Measurements from ENCODE around the gene CDC23. TPM values are rescaled to one million over a fixed set of nuclear protein-coding genes. Genes with fewer than 3 reads are reported as not detected.
"Not testable (repeated sequence)": the region's sequence is repeated elsewhere in the genome, so short reads cannot be mapped to it uniquely, and the experiment has no call there.

The CDC23 gene
- polyA plus RNA-seq (2013) = 24.6 TPM

DNA sequence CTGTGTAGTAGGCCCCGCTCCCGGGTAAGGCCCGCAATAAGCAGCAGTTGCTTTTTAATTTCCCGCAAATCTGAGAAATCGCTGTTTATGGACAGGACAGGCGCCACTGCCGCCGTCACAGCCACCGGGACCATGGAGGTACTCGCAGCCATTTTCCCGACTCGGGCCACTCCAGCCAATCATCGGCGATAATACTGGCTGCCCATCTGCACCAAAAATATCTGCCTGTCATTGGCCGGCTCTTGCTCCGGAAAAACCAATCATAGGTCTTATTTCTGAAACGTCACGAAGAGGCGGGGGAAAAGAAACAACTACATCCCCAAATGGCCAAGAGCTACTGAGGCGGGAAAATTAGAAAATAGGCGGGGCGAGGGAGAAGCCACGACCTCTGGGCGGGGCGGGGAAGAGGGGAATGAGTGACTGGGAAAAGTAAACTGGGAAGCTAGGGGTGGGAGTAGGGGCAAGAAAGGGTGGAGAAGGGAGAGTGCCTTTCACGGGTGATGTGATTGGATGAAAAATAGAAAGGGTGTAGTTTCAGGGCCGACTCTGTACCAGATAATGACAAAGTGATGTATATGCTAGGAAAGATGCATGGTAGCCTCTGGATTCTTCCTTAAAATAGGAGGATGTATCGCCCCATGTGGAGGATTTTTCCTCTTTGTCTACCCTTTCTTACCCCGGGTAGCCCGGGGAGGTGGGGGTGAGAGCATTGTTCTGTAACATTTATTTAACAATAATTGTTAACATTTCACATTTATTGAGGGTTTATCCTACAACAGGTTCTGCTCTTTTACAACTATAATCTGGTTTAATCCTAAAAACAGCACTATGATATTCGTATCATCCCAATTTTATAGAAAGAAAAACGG, at the start of gene CDC23:
Gene CDC23 (minus strand): TSS at position 163 of the 869 bp plus-strand sequence. CDS start 11 bp downstream, at position 152.
- peaks cover 6 to 20% (median 12%) of the 10 kb centered on the region in 4 experiments for H3K4me1 ChIP-seq (ENCODE audit: control extremely low read depth in 1 of 4, control insufficient read depth in 4 of 4, insufficient read depth in 4 of 4, low read length in 3 of 4)
- peak within 1 kb of the TSS; percentile 94 to 97 for H3K27ac ChIP-seq (ENCODE audit: insufficient read depth in 1 of 2, low read depth in 1 of 2, low read length in 2 of 2, poor library complexity in 1 of 2, severe bottlenecking in 2 of 2)
- WGBS (ENCODE audit: insufficient coverage) = under 1% methylated on average over 26 of the region's 32 CpGs
- peak within 1 kb of the TSS; percentile 80 to 100 (median 99) for H3K4me3 ChIP-seq (ENCODE audit: control insufficient read depth in 1 of 7, extremely low read depth in 1 of 7, insufficient read depth in 4 of 7, low read depth in 2 of 7, low read length in 6 of 7)
- ChIA-PET CTCF (interaction anchor here (1.0 to 2.8 kb wide), 7 partner anchors 9 to 138 kb away, joined by 3 to 18 read pairs (median 4); no protein-coding TSS in a partner anchor), POLR2A (interaction anchor here (0.5 to 0.6 kb wide), 2 partner anchors 18 to 269 kb away, joined by 3 to 5 read pairs; no protein-coding TSS in a partner anchor)
- no peaks in the 10 kb centered on the region for H3K27me3 ChIP-seq (replicated peaks in 2 of 5; ENCODE audit: control insufficient read depth in 4 of 5, insufficient read depth in 5 of 5, low read length in 4 of 5)
- H3K9me3 ChIP-seq (ENCODE audit: control extremely low read depth in 1 of 5, control insufficient read depth in 4 of 5, insufficient read depth in 2 of 5, low read depth in 1 of 5, low read length in 4 of 5) = no peaks in the 10 kb centered on the region
- peaks cover 0 to 8% (median 5%) of the 10 kb centered on the region in 4 experiments for H3K36me3 ChIP-seq (ENCODE audit: control insufficient read depth in 4 of 4, insufficient read depth in 4 of 4, low read length in 3 of 4)
- peak; percentile 97 to 98 (median 97) for DNase-seq

- ChIA-PET POLR2A (no interaction called here), CTCF (interaction anchor here (1.0 to 2.0 kb wide), 4 partner anchors 12 to 36 kb away, joined by 3 to 8 read pairs (median 5); no protein-coding TSS in a partner anchor)
- DNase-seq = no peak
- H3K27ac ChIP-seq (ENCODE audit: insufficient read depth in 1 of 2, low read depth in 1 of 2, low read length in 2 of 2, poor library complexity in 1 of 2, severe bottlenecking in 2 of 2) = no peak overlapping the region
- no peaks in the 10 kb centered on the region for H3K36me3 ChIP-seq (ENCODE audit: control insufficient read depth in 4 of 4, insufficient read depth in 4 of 4, low read length in 3 of 4)
- 78% methylated on average over 3 of the region's 4 CpGs for WGBS (ENCODE audit: insufficient coverage)
- peaks cover 0 to 2% (median 0%) of the 10 kb centered on the region in 4 experiments for H3K4me1 ChIP-seq (ENCODE audit: control extremely low read depth in 1 of 4, control insufficient read depth in 4 of 4, insufficient read depth in 4 of 4, low read length in 3 of 4)
- no peak overlapping the region for H3K4me3 ChIP-seq (ENCODE audit: control insufficient read depth in 1 of 7, extremely low read depth in 1 of 7, insufficient read depth in 4 of 7, low read depth in 2 of 7, low read length in 6 of 7)
- no peaks in the 10 kb centered on the region for H3K27me3 ChIP-seq (replicated peaks in 2 of 5; ENCODE audit: control insufficient read depth in 4 of 5, insufficient read depth in 5 of 5, low read length in 4 of 5)
- H3K9me3 ChIP-seq (ENCODE audit: control extremely low read depth in 1 of 5, control insufficient read depth in 4 of 5, insufficient read depth in 2 of 5, low read depth in 1 of 5, low read length in 4 of 5) = no peaks in the 10 kb centered on the region
Measured at GRCh38 chr5:138258704-138259292, 45.7 kb upstream of the CDC23 start.

DNA sequence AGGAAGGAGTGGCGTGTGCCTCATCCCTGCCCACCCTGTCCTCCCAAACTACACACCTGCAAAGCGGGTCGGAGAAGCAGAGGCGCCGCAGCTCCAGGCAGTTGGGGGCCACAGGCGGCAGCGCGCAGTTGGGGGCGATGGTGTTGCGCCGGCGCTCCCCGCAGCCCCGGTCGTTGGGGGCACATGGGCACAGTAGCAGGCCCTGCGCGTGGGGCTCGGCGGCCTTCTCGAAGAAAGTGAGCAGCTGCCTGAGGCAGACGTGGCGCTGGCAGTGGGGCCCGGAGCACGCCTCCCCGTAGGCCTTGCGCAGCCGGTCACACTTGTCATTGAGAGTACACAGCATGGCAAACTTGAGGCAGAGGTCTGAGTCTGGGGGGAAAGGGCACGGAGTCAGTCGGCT, 44.5 kb upstream of the CDC23 start:
- POLR2A ChIA-PET = interaction anchor here (0.6 to 0.7 kb wide), 2 partner anchors 28 to 81 kb away, joined by 3 read pairs; no protein-coding TSS in a partner anchor
- H3K9me3 ChIP-seq (ENCODE audit: control extremely low read depth in 1 of 5, control insufficient read depth in 4 of 5, insufficient read depth in 2 of 5, low read depth in 1 of 5, low read length in 4 of 5) = no peaks in the 10 kb centered on the region
- DNase-seq = no peak
- H3K4me1 ChIP-seq (ENCODE audit: control extremely low read depth in 1 of 4, control insufficient read depth in 4 of 4, insufficient read depth in 4 of 4, low read length in 3 of 4) = peaks cover 0 to 2% (median 0%) of the 10 kb centered on the region in 4 experiments
- CTCF ChIA-PET = no interaction called here
- no peaks in the 10 kb centered on the region for H3K36me3 ChIP-seq (ENCODE audit: control insufficient read depth in 4 of 4, insufficient read depth in 4 of 4, low read length in 3 of 4)
- no peaks in the 10 kb centered on the region for H3K27me3 ChIP-seq (replicated peaks in 2 of 5; ENCODE audit: control insufficient read depth in 4 of 5, insufficient read depth in 5 of 5, low read length in 4 of 5)
- no peak overlapping the region for H3K27ac ChIP-seq (ENCODE audit: insufficient read depth in 1 of 2, low read depth in 1 of 2, low read length in 2 of 2, poor library complexity in 1 of 2, severe bottlenecking in 2 of 2)
- no peak overlapping the region for H3K4me3 ChIP-seq (ENCODE audit: control insufficient read depth in 1 of 7, extremely low read depth in 1 of 7, insufficient read depth in 4 of 7, low read depth in 2 of 7, low read length in 6 of 7)
- 95% methylated on average over 28 of the region's 29 CpGs for WGBS (ENCODE audit: insufficient coverage)

DNA sequence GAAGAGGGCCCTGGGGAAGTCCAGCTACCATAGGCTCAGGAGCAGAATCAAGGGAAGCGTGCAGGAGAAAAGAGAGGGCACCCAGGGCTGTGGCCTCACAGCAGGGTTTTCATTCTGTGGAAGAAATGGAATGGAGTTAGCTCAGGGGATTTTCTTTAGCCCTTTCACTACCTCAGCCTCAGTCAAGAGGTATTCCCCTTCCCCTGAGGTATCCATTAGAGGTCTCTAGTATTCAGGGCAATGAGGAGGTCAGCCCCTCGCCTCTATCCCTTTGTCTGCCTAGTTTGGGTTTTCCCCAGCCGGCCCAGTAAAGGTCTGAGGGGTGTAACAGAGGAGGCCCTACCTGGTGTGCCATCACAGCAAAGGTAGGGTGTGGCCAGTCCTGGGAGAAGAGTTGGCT, 39.8 kb upstream of the CDC23 start:
- CTCF ChIA-PET = interaction anchor here (0.6 to 1.7 kb wide), 5 partner anchors 9 to 30 kb away, joined by 3 to 9 read pairs (median 3); no protein-coding TSS in a partner anchor
- no peak for DNase-seq
- H3K36me3 ChIP-seq (ENCODE audit: control insufficient read depth in 4 of 4, insufficient read depth in 4 of 4, low read length in 3 of 4) = no peaks in the 10 kb centered on the region
- 100% methylated on average over 2 of the region's 3 CpGs for WGBS (ENCODE audit: insufficient coverage)
- no peaks in the 10 kb centered on the region for H3K9me3 ChIP-seq (ENCODE audit: control extremely low read depth in 1 of 5, control insufficient read depth in 4 of 5, insufficient read depth in 2 of 5, low read depth in 1 of 5, low read length in 4 of 5)
- H3K4me1 ChIP-seq (ENCODE audit: control extremely low read depth in 1 of 4, control insufficient read depth in 4 of 4, insufficient read depth in 4 of 4, low read length in 3 of 4) = no peaks in the 10 kb centered on the region
- H3K27me3 ChIP-seq (replicated peaks in 2 of 5; ENCODE audit: control insufficient read depth in 4 of 5, insufficient read depth in 5 of 5, low read length in 4 of 5) = no peaks in the 10 kb centered on the region
- no peak overlapping the region for H3K27ac ChIP-seq (ENCODE audit: insufficient read depth in 1 of 2, low read depth in 1 of 2, low read length in 2 of 2, poor library complexity in 1 of 2, severe bottlenecking in 2 of 2)
- POLR2A ChIA-PET = no interaction called here
- no peak overlapping the region for H3K4me3 ChIP-seq (ENCODE audit: control insufficient read depth in 1 of 7, extremely low read depth in 1 of 7, insufficient read depth in 4 of 7, low read depth in 2 of 7, low read length in 6 of 7)

DNA sequence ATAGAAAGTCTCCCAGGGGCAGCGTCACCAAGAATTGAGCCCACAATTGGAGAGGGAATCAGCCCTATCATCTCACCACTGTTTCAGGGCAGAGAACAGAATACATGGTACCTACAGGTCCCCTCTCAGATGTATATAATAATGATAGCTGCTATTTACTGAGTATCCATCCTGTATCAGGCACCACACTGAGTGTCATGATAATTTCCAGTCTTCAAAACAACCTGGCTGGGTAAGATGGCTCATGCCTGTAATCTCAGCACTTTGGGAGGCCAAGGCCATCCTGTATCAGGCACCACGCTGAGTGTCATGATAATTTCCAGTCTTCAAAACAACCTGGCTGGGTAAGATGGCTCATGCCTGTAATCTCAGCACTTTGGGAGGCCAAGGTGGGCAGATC, 34.7 kb upstream of the CDC23 start:
- POLR2A ChIA-PET = not testable (repeated sequence)

DNA sequence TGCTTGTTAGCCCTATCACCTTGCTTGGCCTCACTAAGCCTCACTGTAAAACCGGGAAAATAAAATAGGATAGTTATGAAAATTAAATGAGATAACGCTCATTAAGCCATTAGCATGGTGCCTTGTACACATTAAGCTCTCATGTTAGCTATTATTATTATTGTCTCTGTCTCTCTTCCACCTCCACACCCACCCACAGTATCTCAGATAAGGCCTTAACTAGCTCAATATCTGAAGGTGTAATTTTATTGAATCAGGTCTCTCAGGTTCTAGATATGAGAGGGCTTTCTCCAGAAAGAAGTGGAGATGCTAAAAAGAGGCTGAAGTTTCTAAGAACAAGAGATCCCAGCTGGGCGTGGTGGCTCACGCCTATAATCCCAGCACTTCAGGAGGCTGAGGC, 33.7 kb upstream of the CDC23 start:
- no peak for DNase-seq
- POLR2A ChIA-PET = no interaction called here
- Histone ChIP-seq H3K27me3 (replicated peaks in 2 of 5; ENCODE audit: control insufficient read depth in 4 of 5, insufficient read depth in 5 of 5, low read length in 4 of 5) (no peaks in the 10 kb centered on the region), H3K9me3 (ENCODE audit: control extremely low read depth in 1 of 5, control insufficient read depth in 4 of 5, insufficient read depth in 2 of 5, low read depth in 1 of 5, low read length in 4 of 5) (no peaks in the 10 kb centered on the region), H3K27ac (ENCODE audit: insufficient read depth in 1 of 2, low read depth in 1 of 2, low read length in 2 of 2, poor library complexity in 1 of 2, severe bottlenecking in 2 of 2) (no peak overlapping the region), H3K4me3 (ENCODE audit: control insufficient read depth in 1 of 7, extremely low read depth in 1 of 7, insufficient read depth in 4 of 7, low read depth in 2 of 7, low read length in 6 of 7) (no peak overlapping the region), H3K4me1 (ENCODE audit: control extremely low read depth in 1 of 4, control insufficient read depth in 4 of 4, insufficient read depth in 4 of 4, low read length in 3 of 4) (peaks cover 3 to 19% (median 18%) of the 10 kb centered on the region in 4 experiments), H3K36me3 (ENCODE audit: control insufficient read depth in 4 of 4, insufficient read depth in 4 of 4, low read length in 3 of 4) (no peaks in the 10 kb centered on the region)
- WGBS (ENCODE audit: insufficient coverage) = 100% methylated on average over 2 of the region's 4 CpGs
- CTCF ChIA-PET = interaction anchor here (0.8 to 9.4 kb wide), 4 partner anchors 12 to 29 kb away, joined by 3 to 135 read pairs (median 14); partner anchors contain the start of gene GFRA3

More for the DNA sequence above, 34.7 kb upstream of the CDC23 start:
- H3K27me3 ChIP-seq (replicated peaks in 2 of 5; ENCODE audit: control insufficient read depth in 4 of 5, insufficient read depth in 5 of 5, low read length in 4 of 5); H3K27ac ChIP-seq (ENCODE audit: insufficient read depth in 1 of 2, low read depth in 1 of 2, low read length in 2 of 2, poor library complexity in 1 of 2, severe bottlenecking in 2 of 2); H3K9me3 ChIP-seq (ENCODE audit: control extremely low read depth in 1 of 5, control insufficient read depth in 4 of 5, insufficient read depth in 2 of 5, low read depth in 1 of 5, low read length in 4 of 5); H3K36me3 ChIP-seq (ENCODE audit: control insufficient read depth in 4 of 4, insufficient read depth in 4 of 4, low read length in 3 of 4); DNase-seq; H3K4me3 ChIP-seq (ENCODE audit: control insufficient read depth in 1 of 7, extremely low read depth in 1 of 7, insufficient read depth in 4 of 7, low read depth in 2 of 7, low read length in 6 of 7); H3K4me1 ChIP-seq (ENCODE audit: control extremely low read depth in 1 of 4, control insufficient read depth in 4 of 4, insufficient read depth in 4 of 4, low read length in 3 of 4): not testable (repeated sequence)
- 100% methylated on average over 1 of the region's 2 CpGs for WGBS (ENCODE audit: insufficient coverage)
- CTCF ChIA-PET = interaction anchor here (1.8 kb wide), 1 partner anchor 11 kb away, joined by 5 read pairs; no protein-coding TSS in a partner anchor
